Smooth muscle cell of the pulmonary artery (primary cell): ENCODE data around the gene STK17B. TPM values are rescaled to one million over a fixed set of nuclear protein-coding genes. Genes with fewer than 3 reads are reported as not detected.

ENCODE experiments used
- total RNA-seq: library from RNA; depleted of rRNA; stranded (reverse); fragments of >200 nt; gene quantifications from 2 replicates; pipeline ENCODE4 v1.2.3, GENCODE V29; 2014

Gene STK17B
- 60.5 and 86.0 TPM in 2 replicates for total RNA-seq

GRCh38 chr2:196171248-196171871 lies at the start of gene STK17B:
Gene STK17B, minus strand, starts transcription at chr2:196171578. Its CDS starts 8,195 bp downstream, at chr2:196163383.

Other genes with a start within 250 kb of the STK17B start
- gene DNAH7, start 102.7 kb downstream of the STK17B start, total RNA-seq, result 0.46 and 3.1 TPM in 2 replicates